ENCODE data around the gene NOVA1.

- TF ChIP-seq CTCF (IDR thresholded peaks at IDR 0.05), result no peak
- no peak for TF ChIP-seq POLR2A (IDR thresholded peaks at IDR 0.05; ENCODE audit: low read depth)
These were observed 1.8 kb downstream of the NOVA1 start for GRCh38 chr14:26595926-26596542.
